Liver (tissue), 9 donors: ENCODE data around the gene PAX6. TPM values are rescaled to one million over a fixed set of nuclear protein-coding genes. Genes with fewer than 3 reads are reported as not detected.
A peak's percentile ranks its signal among the peaks of the same experiment; 100 is the strongest.

Experiments
- DNase-seq: peaks from one replicate; pipeline ENCODE4 v3.0.0-alpha.2; 2017; ENCODE audit warnings: low spot score
- H3K27ac ChIP-seq, 2 donors: one replicate each; pipeline ENCODE4 v1.7.0; 2013; ENCODE audit warnings: inconsistent platforms in 2 of 2, low read length in 2 of 2, control low read depth in 1 of 2, low read depth in 1 of 2, mild to moderate bottlenecking in 1 of 2
- H3K27me3 ChIP-seq, 4 donors: one replicate each; pipeline versions ENCODE4 v1.6.1 to v1.7.0; 2013; ENCODE audit warnings: low read length in 3 of 4, inconsistent platforms in 1 of 4, mild to moderate bottlenecking in 1 of 4, moderate library complexity in 1 of 4; ENCODE audit not compliant: control insufficient read depth in 4 of 4, insufficient read depth in 4 of 4
- H3K36me3 ChIP-seq, 4 donors: one replicate each; pipeline versions ENCODE4 v1.6.1 to v1.7.0; 2013; ENCODE audit warnings: low read length in 3 of 4, mild to moderate bottlenecking in 3 of 4, low read depth in 1 of 4, moderate library complexity in 1 of 4; ENCODE audit not compliant: control insufficient read depth in 4 of 4, insufficient read depth in 3 of 4
- H3K4me1 ChIP-seq, 4 donors: one replicate each; pipeline versions ENCODE4 v1.6.1 to v1.7.0; 2013; ENCODE audit warnings: low read length in 3 of 4, mild to moderate bottlenecking in 3 of 4, moderate library complexity in 1 of 4; ENCODE audit not compliant: control insufficient read depth in 4 of 4, insufficient read depth in 4 of 4
- H3K4me3 ChIP-seq, 3 donors: one replicate each; pipeline versions ENCODE4 v1.6.1 to v1.7.0; 2013; ENCODE audit warnings: low read length in 3 of 3, control low read depth in 1 of 3, low read depth in 1 of 3, mild to moderate bottlenecking in 1 of 3
- H3K9ac ChIP-seq, 2 donors: one replicate each; pipeline ENCODE4 v1.7.0; 2013; ENCODE audit warnings: low read length in 2 of 2, mild to moderate bottlenecking in 2 of 2, moderate library complexity in 2 of 2, control low read depth in 1 of 2, low read depth in 1 of 2
- H3K9me3 ChIP-seq, 4 donors: one replicate each; pipeline versions ENCODE4 v1.6.1 to v1.7.0; 2013; ENCODE audit warnings: low read length in 3 of 4; ENCODE audit not compliant: control insufficient read depth in 4 of 4
- CTCF ChIP-seq: fragments of 150-350 bp; IDR thresholded peaks from 2 replicates; pipeline ENCODE4 v1.5.1; 2017; ENCODE audit warnings: improper control_type of control experiment, low read depth, low read length; ENCODE audit not compliant: missing input control
- EGR1 ChIP-seq, 2 donors: IDR thresholded peaks; 2 replicates each; pipeline ENCODE4 v1.6.1; 2016 to 2018; ENCODE audit warnings: antibody characterized with exemption in 2 of 2, low read depth in 2 of 2
- FOXA1 ChIP-seq: IDR thresholded peaks from 2 replicates; pipeline ENCODE4 v1.6.1; 2016; ENCODE audit warnings: antibody characterized with exemption
- FOXA2 ChIP-seq: IDR thresholded peaks from 2 replicates; pipeline ENCODE4 v1.6.1; 2016; ENCODE audit warnings: antibody characterized with exemption
- GABPA ChIP-seq, 2 donors: IDR thresholded peaks in 1 of 2; conservative IDR thresholded peaks in 1 of 2; 2 replicates each; pipeline ENCODE4 v1.6.1; 2016; ENCODE audit warnings: antibody characterized with exemption in 2 of 2, mild to moderate bottlenecking in 1 of 2, moderate library complexity in 1 of 2
- HNF4A ChIP-seq, 2 donors: conservative IDR thresholded peaks; 2 replicates each; pipeline ENCODE4 v1.6.1; 2016; ENCODE audit warnings: antibody characterized with exemption in 2 of 2, mild to moderate bottlenecking in 2 of 2
- HNF4G ChIP-seq: IDR thresholded peaks from 2 replicates; pipeline ENCODE4 v1.6.1; 2016; ENCODE audit warnings: antibody characterized with exemption
- JUND ChIP-seq, 2 donors: IDR thresholded peaks; 2 replicates each; pipeline ENCODE4 v1.6.1; 2016; ENCODE audit warnings: antibody characterized with exemption in 2 of 2
- MAX ChIP-seq: IDR thresholded peaks from 2 replicates; pipeline ENCODE4 v1.6.1; 2016; ENCODE audit warnings: antibody characterized with exemption
- NR2F2 ChIP-seq: IDR thresholded peaks from 2 replicates; pipeline ENCODE4 v1.6.1; 2016; ENCODE audit warnings: antibody characterized with exemption
- RAD21 ChIP-seq, 2 donors: IDR thresholded peaks; 2 replicates each; pipeline ENCODE4 v1.6.1; 2016; ENCODE audit warnings: antibody characterized with exemption in 2 of 2, mild to moderate bottlenecking in 2 of 2
- REST ChIP-seq: IDR thresholded peaks from 2 replicates; pipeline ENCODE4 v1.6.1; 2016; ENCODE audit warnings: antibody characterized with exemption, mild to moderate bottlenecking
- RXRA ChIP-seq, 2 donors: IDR thresholded peaks; 2 replicates each; pipeline ENCODE4 v1.6.1; 2017 to 2018; ENCODE audit warnings: antibody characterized with exemption in 2 of 2, mild to moderate bottlenecking in 1 of 2
- SP1 ChIP-seq: IDR thresholded peaks from 2 replicates; pipeline ENCODE4 v1.6.1; 2018; ENCODE audit warnings: antibody characterized with exemption, mild to moderate bottlenecking
- TAF1 ChIP-seq: conservative IDR thresholded peaks from 2 replicates; pipeline ENCODE4 v1.6.1; 2016; ENCODE audit warnings: antibody characterized with exemption, mild to moderate bottlenecking
- YY1 ChIP-seq: IDR thresholded peaks from 2 replicates; pipeline ENCODE4 v1.6.1; 2016; ENCODE audit warnings: antibody characterized with exemption, mild to moderate bottlenecking
- WGBS: extraction: QIAGEN DNeasy Blood & Tissue Kit; methylation state at CpG from one replicate; pipeline ENCODE4 v1.1.7; 2013; 5-methylcytosine and 5-hydroxymethylcytosine counted together
- polyA plus RNA-seq, 2 donors: library from polyadenylated mRNA; stranded (reverse) in 1 of 2; unstranded in 1 of 2; fragments of 200-250 nt in 1 of 2; fragments of >200 nt in 1 of 2; fragmentation: Nextera tagmentation in 1 of 2; extraction: Ambion mirVana in 1 of 2; gene quantifications; one replicate each; pipeline versions ENCODE4 v1.2.1 to v1.2.3, GENCODE V29; 2013 to 2015
- total RNA-seq, 2 donors: library from RNA; depleted of rRNA; stranded (reverse); fragments of >200 nt; gene quantifications; one replicate each; pipeline ENCODE4 v1.2.3, GENCODE V29; 2014
- donor health status: healthy.
- donor health status: healthy.
- donor health status: healthy.
- donor health status: healthy.
- donor health status: healthy.

Gene PAX6
- total and polyA plus RNA-seq, 4 donors = not detected

- DNase-seq = no peak
- Histone ChIP-seq H3K9me3 (no peaks in the 10 kb centered on the region), H3K9ac (no peak overlapping the region), H3K27ac (no peak overlapping the region), H3K4me3 (peak overlapping the region in 1 of 3 donors; percentile 40), H3K36me3 (no peaks in the 10 kb centered on the region), H3K27me3 (peaks cover 10 to 28% (median 22%) of the 10 kb centered on the region in 4 donors), H3K4me1 (peaks cover 25 to 65% (median 37%) of the 10 kb centered on the region in 4 donors)
- no peak for TF ChIP-seq RAD21 (IDR thresholded peaks at IDR 0.05)
- WGBS = 5% methylated on average over 40 of the region's 40 CpGs
Measured at GRCh38 chr11:31816468-31817053, 5.4 kb upstream of the PAX6 start.

DNA sequence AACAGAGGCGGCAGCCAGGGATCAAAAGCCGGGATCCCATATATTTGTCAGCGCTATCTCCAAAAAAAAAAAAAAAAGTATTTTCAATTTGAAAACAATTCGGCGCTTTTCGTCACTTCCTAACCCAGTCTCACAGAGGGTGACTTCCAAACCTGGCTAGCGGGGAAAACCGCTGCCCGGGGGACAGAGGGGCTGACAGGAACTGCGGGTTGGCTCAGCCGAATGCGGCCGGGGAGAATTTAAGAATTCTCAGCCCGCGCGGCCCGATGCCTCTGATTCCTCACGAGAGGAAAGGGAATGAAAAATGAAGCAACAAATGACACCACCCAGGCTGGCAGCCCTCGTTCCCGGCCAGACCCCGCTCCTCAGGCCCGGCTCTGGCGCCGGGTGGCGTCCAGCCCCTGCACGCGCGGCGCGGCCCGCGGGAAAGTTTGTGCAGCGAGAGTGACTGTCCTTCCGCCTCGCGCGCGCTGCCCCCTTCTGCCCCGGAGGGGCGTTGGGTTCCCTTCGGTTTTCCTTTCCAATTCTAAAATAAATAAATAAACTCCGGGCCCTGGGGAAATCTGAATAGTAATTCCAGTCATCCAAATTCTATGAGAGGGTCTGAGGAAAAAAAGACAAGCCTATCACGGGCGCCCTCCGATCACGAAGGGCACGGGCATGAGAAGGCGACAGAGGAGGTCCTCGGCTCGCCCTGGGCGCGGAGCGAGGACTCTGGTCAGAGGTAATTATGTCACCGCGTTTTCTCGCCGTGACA, 4.8 kb upstream of the PAX6 start:
- peaks cover 31 to 71% (median 42%) of the 10 kb centered on the region in 4 donors for H3K4me1 ChIP-seq
- H3K9ac ChIP-seq = no peak overlapping the region
- peak overlapping the region in 1 of 3 donors; percentile 40 for H3K4me3 ChIP-seq
- no peak for DNase-seq
- WGBS = 3% methylated on average over 57 of the region's 57 CpGs
- no peaks in the 10 kb centered on the region for H3K36me3 ChIP-seq
- H3K9me3 ChIP-seq = no peaks in the 10 kb centered on the region
- TF ChIP-seq CTCF (no peak), NR2F2 (no peak), FOXA1 (no peak), TAF1 (no peak), RXRA (IDR thresholded peaks at IDR 0.05) (no peak), MAX (no peak), REST (no peak), SP1 (no peak), HNF4A (conservative IDR thresholded peaks at IDR 0.05) (no peak), GABPA (IDR thresholded peaks at IDR 0.05 in 1 of 2, conservative IDR thresholded peaks at IDR 0.05 in 1 of 2) (no peak), FOXA2 (no peak), EGR1 (IDR thresholded peaks at IDR 0.05; ENCODE audit: low read depth in 2 of 2) (no peak), HNF4G (no peak), YY1 (no peak), JUND (IDR thresholded peaks at IDR 0.05) (no peak), RAD21 (IDR thresholded peaks at IDR 0.05) (no peak)
- H3K27ac ChIP-seq = no peak overlapping the region
- peaks cover 16 to 27% (median 22%) of the 10 kb centered on the region in 4 donors for H3K27me3 ChIP-seq
